ENCODE results near the gene ZNF438.

Gene ZNF438

DNA sequence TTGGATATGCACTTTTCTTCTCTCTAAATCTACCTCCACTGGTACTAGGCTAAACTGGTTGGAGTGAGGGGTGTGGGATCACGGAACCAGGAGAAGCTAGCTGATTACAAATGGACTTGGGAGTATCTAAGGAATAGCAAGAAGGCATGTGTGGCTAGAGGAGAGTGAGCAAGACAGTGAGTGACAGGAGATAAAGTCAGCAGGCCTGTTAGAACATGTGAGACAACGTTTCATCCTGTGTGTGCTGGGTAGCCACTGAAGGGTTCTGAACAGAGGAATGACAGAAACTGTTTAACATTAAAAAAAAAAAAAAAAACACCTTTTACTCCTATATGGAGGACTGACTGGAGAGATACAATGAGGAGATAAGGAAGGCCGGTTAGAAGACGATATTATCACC lies 51.7 kb downstream of the ZNF438 start:
- H3K4me1 Mint-ChIP-seq = peaks cover 19% of the 10 kb centered on the region
- H3K27ac Mint-ChIP-seq = peak overlapping the region in 2 of 3 experiments; percentile 6 to 30
- TF ChIP-seq, protein P1, sequence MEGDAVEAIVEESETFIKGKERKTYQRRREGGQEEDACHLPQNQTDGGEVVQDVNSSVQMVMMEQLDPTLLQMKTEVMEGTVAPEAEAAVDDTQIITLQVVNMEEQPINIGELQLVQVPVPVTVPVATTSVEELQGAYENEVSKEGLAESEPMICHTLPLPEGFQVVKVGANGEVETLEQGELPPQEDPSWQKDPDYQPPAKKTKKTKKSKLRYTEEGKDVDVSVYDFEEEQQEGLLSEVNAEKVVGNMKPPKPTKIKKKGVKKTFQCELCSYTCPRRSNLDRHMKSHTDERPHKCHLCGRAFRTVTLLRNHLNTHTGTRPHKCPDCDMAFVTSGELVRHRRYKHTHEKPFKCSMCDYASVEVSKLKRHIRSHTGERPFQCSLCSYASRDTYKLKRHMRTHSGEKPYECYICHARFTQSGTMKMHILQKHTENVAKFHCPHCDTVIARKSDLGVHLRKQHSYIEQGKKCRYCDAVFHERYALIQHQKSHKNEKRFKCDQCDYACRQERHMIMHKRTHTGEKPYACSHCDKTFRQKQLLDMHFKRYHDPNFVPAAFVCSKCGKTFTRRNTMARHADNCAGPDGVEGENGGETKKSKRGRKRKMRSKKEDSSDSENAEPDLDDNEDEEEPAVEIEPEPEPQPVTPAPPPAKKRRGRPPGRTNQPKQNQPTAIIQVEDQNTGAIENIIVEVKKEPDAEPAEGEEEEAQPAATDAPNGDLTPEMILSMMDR (IDR thresholded peaks at IDR 0.05; ENCODE audit: unreplicated experiment in 3 of 3) = no peak
- no peak overlapping the region for H3K4me3 Mint-ChIP-seq
- H3K36me3 Mint-ChIP-seq (ENCODE audit: low read depth) = peaks cover 11% of the 10 kb centered on the region
- no peaks in the 10 kb centered on the region for H3K27me3 Mint-ChIP-seq (ENCODE audit: low read depth)
- peaks cover 18% of the 10 kb centered on the region for H3K9me3 Mint-ChIP-seq

DNA sequence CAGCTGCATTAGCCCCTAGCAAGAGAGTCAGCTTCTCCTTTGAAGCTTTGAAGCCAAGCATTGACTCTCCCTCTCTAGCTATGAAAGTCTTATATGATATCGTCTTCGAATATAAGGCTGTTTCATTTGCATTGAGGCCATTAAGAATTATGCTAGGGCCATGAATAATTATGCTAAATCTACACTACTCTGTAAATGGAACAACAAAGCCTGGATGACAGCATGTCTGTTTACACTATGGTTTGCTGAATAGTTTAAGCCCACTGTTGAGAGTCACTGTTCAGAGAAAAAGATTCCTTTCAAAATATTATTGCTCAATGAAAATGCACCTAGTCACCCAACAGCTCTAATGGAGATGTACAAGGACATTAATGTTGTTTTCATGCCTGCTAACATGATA lies 52.8 kb downstream of the ZNF438 start:
- TF ChIP-seq, protein P1 (IDR thresholded peaks at IDR 0.05; ENCODE audit: unreplicated experiment in 3 of 3) = no peak
- no peaks in the 10 kb centered on the region for H3K27me3 Mint-ChIP-seq (ENCODE audit: low read depth)
- H3K4me3 Mint-ChIP-seq = no peak overlapping the region
- peaks cover 18% of the 10 kb centered on the region for H3K9me3 Mint-ChIP-seq
- no peak overlapping the region for H3K27ac Mint-ChIP-seq
- peaks cover 26% of the 10 kb centered on the region for H3K4me1 Mint-ChIP-seq
- H3K36me3 Mint-ChIP-seq (ENCODE audit: low read depth) = peaks cover 11% of the 10 kb centered on the region

DNA sequence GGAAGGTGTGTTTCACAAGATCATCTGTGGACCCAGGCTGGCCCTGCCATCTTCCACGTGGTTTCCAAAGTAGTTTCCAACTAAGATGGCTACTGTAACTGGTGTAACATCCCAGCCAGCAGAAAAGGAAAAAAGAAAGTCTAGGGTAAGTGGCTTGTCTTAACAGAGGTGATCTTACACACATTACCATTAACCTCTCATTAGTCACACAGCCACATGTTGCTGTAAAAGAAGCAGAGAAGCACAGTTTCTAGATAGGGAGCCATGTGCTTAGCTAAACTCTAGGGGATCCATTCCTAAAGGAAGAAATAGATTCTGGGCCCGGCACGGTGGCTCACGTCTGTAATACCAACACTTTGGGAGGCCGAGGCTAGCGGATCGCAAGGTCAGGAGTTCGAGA lies 54.3 kb downstream of the ZNF438 start:
- TF ChIP-seq, protein P1 (IDR thresholded peaks at IDR 0.05; ENCODE audit: unreplicated experiment in 3 of 3) = no peak
- Mint-ChIP-seq H3K4me3 (no peak overlapping the region), H3K4me1 (peaks cover 32% of the 10 kb centered on the region), H3K27me3 (ENCODE audit: low read depth) (no peaks in the 10 kb centered on the region), H3K36me3 (ENCODE audit: low read depth) (peaks cover 11% of the 10 kb centered on the region), H3K9me3 (peaks cover 15% of the 10 kb centered on the region), H3K27ac (peak overlapping the region in 1 of 3 experiments; percentile 22)

DNA sequence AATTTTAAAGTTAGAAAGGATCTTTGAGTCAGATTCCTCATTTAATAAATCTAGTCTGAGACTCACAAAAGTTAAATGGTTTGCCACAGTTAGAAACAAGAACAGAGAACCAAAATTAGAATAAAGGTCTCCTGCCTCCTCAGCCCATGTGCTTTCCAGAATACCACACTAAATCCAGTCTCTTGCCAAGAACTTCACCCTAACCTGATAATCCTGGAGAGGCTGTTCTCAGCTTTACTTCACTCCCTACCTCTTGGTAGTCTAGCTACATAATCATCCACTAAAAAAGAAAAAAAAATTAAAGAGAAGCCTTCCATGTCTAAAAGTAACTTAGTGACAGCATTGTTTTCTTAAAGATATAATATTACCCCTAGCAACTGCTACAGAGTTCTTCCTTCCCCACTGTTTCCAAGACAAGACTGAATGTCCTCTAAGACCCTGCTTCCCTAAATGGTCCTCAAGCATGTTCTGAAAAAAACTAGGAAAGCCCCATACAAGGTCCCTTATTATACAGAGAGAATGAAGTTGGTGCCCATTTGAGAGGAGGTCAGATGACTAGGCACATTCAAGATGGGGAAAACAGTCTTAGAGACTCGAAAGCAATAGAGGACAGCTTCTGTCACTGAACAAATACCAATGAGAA lies 56.8 kb downstream of the ZNF438 start:
- no peak overlapping the region for H3K4me3 Mint-ChIP-seq
- TF ChIP-seq, protein P1 (IDR thresholded peaks at IDR 0.05; ENCODE audit: unreplicated experiment in 3 of 3) = no peak
- peaks cover 36% of the 10 kb centered on the region for H3K4me1 Mint-ChIP-seq
- peaks cover 9% of the 10 kb centered on the region for H3K9me3 Mint-ChIP-seq
- no peaks in the 10 kb centered on the region for H3K27me3 Mint-ChIP-seq (ENCODE audit: low read depth)
- peaks cover 5% of the 10 kb centered on the region for H3K36me3 Mint-ChIP-seq (ENCODE audit: low read depth)
- H3K27ac Mint-ChIP-seq = peak overlapping the region in 2 of 3 experiments; percentile 38 to 75

DNA sequence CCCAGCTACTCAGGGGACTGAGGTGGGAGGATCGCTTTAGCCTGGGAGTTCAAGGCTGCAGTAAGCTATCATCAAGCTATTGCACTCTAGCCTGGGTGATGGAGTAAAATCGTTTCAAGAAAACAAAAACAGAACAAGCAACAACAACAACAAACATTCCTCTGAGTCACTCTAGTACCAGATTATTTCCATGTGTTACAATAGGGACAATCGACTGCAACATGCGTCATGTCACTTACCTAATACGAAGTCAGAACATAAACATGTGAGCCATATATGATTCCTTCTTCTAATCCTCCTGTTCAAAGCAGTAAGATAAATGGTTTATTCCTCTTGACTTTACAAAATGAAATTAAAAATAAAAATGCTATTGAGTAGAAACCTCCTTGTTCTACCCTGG lies 57.3 kb downstream of the ZNF438 start:
- no peak overlapping the region for H3K4me3 Mint-ChIP-seq

More for the DNA sequence above, 57.3 kb downstream of the ZNF438 start:
- H3K36me3 Mint-ChIP-seq (ENCODE audit: low read depth) = no peaks in the 10 kb centered on the region
- TF ChIP-seq, protein P1 (IDR thresholded peaks at IDR 0.05; ENCODE audit: unreplicated experiment in 3 of 3) = no peak
- H3K4me1 Mint-ChIP-seq = peaks cover 39% of the 10 kb centered on the region
- H3K27me3 Mint-ChIP-seq (ENCODE audit: low read depth) = no peaks in the 10 kb centered on the region
- H3K27ac Mint-ChIP-seq = peak overlapping the region in 1 of 3 experiments; percentile 75
- H3K9me3 Mint-ChIP-seq = peaks cover 5% of the 10 kb centered on the region
